Measurements from ENCODE around the gene CCL24.

- TF ChIP-seq, protein P1, sequence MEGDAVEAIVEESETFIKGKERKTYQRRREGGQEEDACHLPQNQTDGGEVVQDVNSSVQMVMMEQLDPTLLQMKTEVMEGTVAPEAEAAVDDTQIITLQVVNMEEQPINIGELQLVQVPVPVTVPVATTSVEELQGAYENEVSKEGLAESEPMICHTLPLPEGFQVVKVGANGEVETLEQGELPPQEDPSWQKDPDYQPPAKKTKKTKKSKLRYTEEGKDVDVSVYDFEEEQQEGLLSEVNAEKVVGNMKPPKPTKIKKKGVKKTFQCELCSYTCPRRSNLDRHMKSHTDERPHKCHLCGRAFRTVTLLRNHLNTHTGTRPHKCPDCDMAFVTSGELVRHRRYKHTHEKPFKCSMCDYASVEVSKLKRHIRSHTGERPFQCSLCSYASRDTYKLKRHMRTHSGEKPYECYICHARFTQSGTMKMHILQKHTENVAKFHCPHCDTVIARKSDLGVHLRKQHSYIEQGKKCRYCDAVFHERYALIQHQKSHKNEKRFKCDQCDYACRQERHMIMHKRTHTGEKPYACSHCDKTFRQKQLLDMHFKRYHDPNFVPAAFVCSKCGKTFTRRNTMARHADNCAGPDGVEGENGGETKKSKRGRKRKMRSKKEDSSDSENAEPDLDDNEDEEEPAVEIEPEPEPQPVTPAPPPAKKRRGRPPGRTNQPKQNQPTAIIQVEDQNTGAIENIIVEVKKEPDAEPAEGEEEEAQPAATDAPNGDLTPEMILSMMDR (IDR thresholded peaks at IDR 0.05; ENCODE audit: low read length), result no peak
- TF ChIP-seq EZH2 (IDR thresholded peaks at IDR 0.05; ENCODE audit: borderline replicate concordance, low read length), result no peak
These were observed 3.5 kb upstream of the CCL24 start for GRCh38 chr7:75817116-75817515.
